HEK293T (cell line): ENCODE measurements around the gene ZNRF3.

Source experiments
- ARNT ChIP-seq: fragments of 450-650 bp; IDR thresholded peaks from 2 replicates; pipeline ENCODE4 v1.6.1; 2017; ENCODE audit warnings: mild to moderate bottlenecking
- BHLHE40 ChIP-seq: fragments of 450-650 bp; IDR thresholded peaks from 2 replicates; pipeline ENCODE4 v1.6.1; 2016; ENCODE audit warnings: mild to moderate bottlenecking, moderate library complexity, borderline replicate concordance
- FOXA1 ChIP-seq: fragments of 450-650 bp; IDR thresholded peaks from 2 replicates; pipeline ENCODE4 v1.6.1; 2016; ENCODE audit warnings: mild to moderate bottlenecking
- FOXK2 ChIP-seq: fragments of 450-650 bp; IDR thresholded peaks from 2 replicates; pipeline ENCODE4 v1.6.1; 2016; ENCODE audit warnings: mild to moderate bottlenecking
- FOXM1 ChIP-seq: fragments of 450-650 bp; IDR thresholded peaks from 2 replicates; pipeline ENCODE4 v1.6.1; 2017; ENCODE audit warnings: mild to moderate bottlenecking, borderline replicate concordance
- HDGF ChIP-seq: fragments of 450-650 bp; IDR thresholded peaks from 2 replicates; pipeline ENCODE4 v1.6.1; 2017; ENCODE audit warnings: antibody characterized with exemption, borderline replicate concordance
- NFRKB ChIP-seq: fragments of 450-650 bp; IDR thresholded peaks from 2 replicates; pipeline ENCODE4 v1.6.1; 2016; ENCODE audit warnings: mild to moderate bottlenecking, moderate library complexity
- SP1 ChIP-seq: fragments of 450-650 bp; IDR thresholded peaks from 2 replicates; pipeline ENCODE4 v1.6.1; 2017
- SUZ12 ChIP-seq: fragments of 450-650 bp; IDR thresholded peaks from 2 replicates; pipeline ENCODE4 v1.6.1; 2016; ENCODE audit warnings: mild to moderate bottlenecking
- TARDBP ChIP-seq: fragments of 450-650 bp; IDR thresholded peaks from 2 replicates; pipeline ENCODE4 v1.6.1; 2016

- TF ChIP-seq ARNT (no peak), SP1 (no peak), SUZ12 (no peak), HDGF (no peak), NFRKB (no peak), FOXK2 (no peak), TARDBP (no peak), FOXA1 (no peak), FOXM1 (no peak), BHLHE40 (no peak)
These were observed 123.0 kb downstream of the ZNRF3 start for GRCh38 chr22:29006346-29006745.
